ENCODE results near the gene RERE.
"Not testable (repeated sequence)": the region's sequence is repeated elsewhere in the genome, so short reads cannot be mapped to it uniquely, and the experiment has no call there.

RERE gene

DNA sequence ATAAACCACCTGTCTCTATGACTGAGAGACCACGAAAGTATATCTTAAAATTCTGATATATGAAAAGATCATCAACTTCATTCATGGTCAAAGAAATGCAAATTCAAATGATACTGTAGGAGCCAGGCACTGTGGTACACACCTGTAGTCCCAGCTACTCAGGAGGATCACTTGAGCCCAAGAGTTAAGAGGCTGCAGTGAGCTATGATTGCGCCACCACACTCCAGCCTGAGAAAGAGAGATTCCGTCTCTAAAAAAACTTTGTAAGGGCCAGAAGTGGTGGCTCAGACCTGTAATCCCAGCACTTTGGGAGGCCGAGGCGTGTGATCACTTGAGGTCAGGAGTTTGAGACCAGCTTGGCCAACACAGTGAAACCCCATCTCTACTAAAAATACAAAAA lies 17.0 kb downstream of the RERE start:
- no peak for DNase-seq (ENCODE audit: low read depth in 2 of 2)

GRCh38 chr1:8797216-8797615 lies 20.2 kb downstream of the RERE start:
- DNase-seq (ENCODE audit: low read depth in 2 of 2) = no peak

DNA sequence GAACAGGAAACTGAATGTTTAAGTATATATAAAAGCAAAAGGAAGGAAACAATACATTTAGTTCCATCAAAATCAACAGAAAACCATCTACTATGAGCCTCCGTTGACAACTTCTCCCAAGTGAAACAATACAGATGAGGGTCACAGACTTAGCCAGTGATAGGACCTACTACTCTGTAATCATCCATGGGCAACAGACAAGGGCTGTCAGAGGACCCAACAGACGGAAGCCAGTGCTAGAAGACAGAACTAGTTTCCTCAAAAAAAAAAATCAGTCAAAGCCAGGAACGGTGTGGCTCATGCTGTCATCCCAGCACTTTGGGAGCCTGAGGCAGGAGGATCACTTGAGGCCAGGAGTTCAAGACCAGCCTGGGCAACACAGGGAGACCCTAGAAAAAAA lies 20.6 kb downstream of the RERE start:
- no peak for DNase-seq (ENCODE audit: low read depth in 2 of 2)

GRCh38 chr1:8794605-8795004 lies 22.8 kb downstream of the RERE start:
- no peak for DNase-seq (ENCODE audit: low read depth in 2 of 2)

DNA sequence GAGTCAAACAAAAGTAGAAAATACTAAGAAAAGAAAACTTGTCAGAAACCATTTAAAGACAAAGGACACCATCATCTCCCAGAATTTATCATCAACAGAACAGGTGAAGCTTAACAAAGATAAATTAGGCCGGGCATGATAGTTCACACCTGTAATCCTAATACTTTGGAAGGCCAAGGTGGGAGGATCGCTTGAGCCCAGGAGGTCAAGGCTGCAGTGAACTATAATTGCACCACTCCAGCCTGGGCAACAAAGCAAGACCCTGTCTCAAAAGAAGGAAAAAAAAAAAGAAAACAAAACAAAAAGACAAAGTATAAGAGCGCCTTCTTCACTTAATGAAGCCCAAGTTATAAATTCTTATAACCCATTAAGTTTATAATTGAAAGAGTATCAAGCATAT lies 25.6 kb downstream of the RERE start:
- no peak for DNase-seq (ENCODE audit: low read depth in 2 of 2)

DNA sequence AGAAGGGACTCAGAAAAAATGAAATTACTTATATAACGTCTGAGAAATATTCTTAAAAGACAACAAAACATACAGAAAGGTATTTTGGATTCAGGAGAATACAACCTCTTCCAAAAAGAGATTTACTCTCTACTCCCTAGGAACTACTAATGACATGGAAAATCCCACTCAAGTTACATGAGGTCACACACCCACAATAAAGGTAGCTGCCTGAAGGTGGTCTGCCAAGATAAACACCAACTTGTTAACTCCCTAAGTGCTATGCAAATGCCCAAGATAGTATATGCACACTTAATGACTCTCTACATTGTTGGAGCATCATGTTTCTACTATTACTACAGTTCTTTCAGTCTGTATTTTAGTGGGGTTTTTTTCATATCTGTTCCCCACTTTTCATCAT lies 26.5 kb downstream of the RERE start:
- no peak for DNase-seq (ENCODE audit: low read depth in 2 of 2)

- no peak for DNase-seq (ENCODE audit: low read depth in 2 of 2)
Observed at GRCh38 chr1:8790478-8790877, 27.0 kb downstream of the RERE start.

GRCh38 chr1:8789314-8790214 lies 27.9 kb downstream of the RERE start:
- no peak for DNase-seq (ENCODE audit: low read depth in 2 of 2)

DNA sequence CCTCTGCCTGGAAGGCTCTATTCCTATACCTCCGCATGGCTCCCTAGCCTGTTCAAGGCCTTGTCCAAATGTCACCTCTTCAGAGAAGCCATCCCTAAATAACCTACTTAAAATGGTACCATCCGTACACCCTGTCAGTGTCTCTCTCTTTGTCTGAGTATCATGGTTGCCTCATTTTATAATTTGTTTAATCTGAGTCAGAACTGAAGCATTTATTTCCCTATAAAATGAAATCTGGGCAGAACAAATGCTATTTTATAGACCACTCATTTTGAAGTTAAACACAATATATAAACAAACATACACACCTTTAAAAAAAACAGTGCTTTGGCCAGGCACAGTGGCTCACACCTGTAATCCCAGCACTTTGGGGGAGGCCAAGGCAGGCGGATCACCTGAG lies 30.2 kb downstream of the RERE start:
- DNase-seq (ENCODE audit: low read depth in 2 of 2) = no peak

DNA sequence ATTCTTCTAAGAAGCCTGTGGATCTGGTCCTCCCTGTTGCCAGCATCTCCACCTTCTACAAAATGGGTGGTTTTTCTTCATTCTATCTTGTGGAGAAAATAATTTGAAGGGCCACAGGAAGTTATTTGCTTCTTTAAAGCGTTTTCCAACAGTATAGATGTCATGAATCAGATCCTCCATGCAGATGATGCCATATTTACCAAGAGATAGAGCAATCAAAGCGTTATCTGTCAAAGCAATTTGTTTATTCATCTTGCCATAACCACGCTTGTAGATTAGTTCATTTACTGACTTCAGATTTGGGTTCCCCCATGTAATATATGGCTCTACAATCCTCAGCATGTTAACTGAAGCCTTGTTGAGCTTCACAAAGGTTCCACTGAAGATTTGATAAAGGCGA lies 31.2 kb downstream of the RERE start:
- not testable (repeated sequence) for DNase-seq (ENCODE audit: low read depth in 2 of 2)

GRCh38 chr1:8782955-8783354 lies 34.5 kb downstream of the RERE start:
- no peak for DNase-seq (ENCODE audit: low read depth in 2 of 2)

- DNase-seq (ENCODE audit: low read depth in 2 of 2) = no peak
Observed at GRCh38 chr1:8782001-8782620, 35.3 kb downstream of the RERE start.

DNA sequence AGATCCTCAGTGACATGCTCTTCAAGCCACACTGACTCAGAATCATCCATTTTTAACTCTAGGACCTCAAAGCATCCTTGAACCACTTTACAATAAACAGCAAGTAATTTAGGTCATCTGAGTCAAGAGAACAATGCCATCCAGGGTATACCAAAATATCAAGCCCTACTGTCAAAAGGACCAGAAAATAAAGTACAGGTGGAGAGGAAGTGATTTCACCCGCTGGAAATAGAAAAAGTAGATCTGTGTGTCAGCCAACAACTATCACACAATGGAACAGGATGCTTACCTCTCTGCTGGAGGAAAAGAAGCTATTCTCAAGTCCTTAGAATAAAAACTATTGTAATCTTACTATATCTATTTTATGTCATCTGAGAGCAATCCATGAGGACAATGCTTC lies 37.0 kb downstream of the RERE start:
- no peak for DNase-seq (ENCODE audit: low read depth in 2 of 2)

- no peak for DNase-seq (ENCODE audit: low read depth in 2 of 2)
Observed at GRCh38 chr1:8777867-8778266, 39.6 kb downstream of the RERE start.

GRCh38 chr1:8776104-8776503 lies 41.3 kb downstream of the RERE start:
- no peak for DNase-seq (ENCODE audit: low read depth in 2 of 2)

DNA sequence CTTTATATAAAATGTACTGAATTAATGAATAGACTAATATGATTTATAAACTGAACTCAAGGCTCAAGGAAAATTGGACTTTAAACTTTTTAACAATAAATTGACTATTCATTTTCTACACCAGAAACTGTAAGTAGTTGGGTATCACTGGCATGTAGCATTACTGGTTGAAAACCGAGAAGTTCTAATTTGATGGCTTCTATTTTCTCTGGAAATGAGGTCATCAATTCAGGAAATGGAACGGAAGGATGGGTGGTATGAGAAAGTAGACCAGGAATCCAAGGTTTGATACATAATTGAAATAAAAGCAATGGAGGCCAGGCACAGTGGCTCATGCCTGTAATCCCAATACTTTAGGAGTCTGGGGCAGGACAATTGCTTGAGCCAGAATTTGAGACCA lies 50.4 kb downstream of the RERE start:
- DNase-seq (ENCODE audit: low read depth in 2 of 2) = no peak

GRCh38 chr1:8765198-8765597 lies 52.2 kb downstream of the RERE start:
- no peak for DNase-seq (ENCODE audit: low read depth in 2 of 2)

GRCh38 chr1:8764293-8764937 lies 53.0 kb downstream of the RERE start:
- no peak for DNase-seq (ENCODE audit: low read depth in 2 of 2)

DNA sequence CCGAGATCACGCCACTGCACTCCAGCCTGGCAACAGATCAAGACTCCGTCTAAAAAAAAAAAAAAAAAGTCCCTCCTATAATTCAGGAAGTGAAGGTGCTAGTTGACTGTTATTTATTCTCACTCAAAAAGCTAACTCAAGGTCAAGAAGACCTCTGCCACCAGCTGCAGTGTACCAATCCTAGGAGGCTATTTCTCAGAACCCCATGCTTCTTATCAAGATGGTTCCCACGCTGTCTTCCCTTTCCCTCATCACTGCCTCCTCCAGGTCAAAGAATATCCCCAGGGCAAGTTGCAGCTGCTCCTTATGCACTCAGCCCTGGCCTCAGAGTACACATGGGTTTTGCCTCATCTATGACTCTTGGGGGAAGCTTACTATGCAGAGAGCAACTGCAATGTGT lies 53.6 kb downstream of the RERE start:
- DNase-seq (ENCODE audit: low read depth in 2 of 2) = no peak

DNA sequence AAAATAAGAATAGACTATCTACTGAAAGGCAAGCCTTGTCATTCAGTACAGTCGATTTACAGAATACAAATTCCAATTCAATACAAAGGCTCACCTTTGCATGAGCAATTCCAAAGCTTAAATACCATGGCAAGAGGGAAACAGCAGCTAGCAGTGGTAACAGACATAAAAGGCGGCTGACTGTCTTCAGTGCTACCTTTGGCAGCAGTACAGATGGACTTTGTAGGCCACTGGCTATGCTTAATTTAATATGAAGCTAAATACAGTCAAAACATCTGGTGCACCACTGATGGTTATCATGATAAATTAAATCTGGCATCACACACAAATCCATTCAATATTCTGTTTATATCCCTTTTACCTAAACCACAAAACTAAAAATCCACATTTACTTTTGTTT lies 62.4 kb downstream of the RERE start:
- no peak for DNase-seq (ENCODE audit: low read depth in 2 of 2)

- no peak for DNase-seq (ENCODE audit: low read depth in 2 of 2)
Observed at GRCh38 chr1:8754247-8754650, 63.2 kb downstream of the RERE start.

DNA sequence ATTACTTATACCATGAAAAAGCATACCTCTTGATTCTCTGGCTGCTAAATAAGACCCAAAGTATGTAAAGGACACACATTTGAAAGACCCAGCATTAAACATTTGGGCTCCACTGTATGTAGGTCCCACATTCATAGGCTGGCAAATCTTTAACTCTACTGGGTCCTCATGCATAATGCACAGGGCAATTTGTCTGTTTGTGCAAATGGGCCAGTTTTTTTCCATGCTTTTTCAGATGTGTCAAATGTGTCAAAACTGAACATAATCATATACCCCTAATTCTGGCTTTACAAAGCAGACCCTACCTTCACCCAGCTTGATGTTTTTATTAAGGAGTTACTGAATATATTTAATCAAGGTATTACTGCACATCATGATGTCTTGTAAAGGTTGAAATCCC lies 63.7 kb downstream of the RERE start:
- DNase-seq (ENCODE audit: low read depth in 2 of 2) = no peak

Data from stimulated activated CD8-positive, alpha-beta memory T cell treated with anti-CD3 and anti-CD28 coated beads, Interleukin-2, amount 100 ng/mL, for 1 hour (primary cell).